ENCODE measurements around the gene APCS.

APCS gene

GRCh38 chr1:159581422-159581821, 6.2 kb upstream of the APCS start:
- Histone ChIP-seq H3F3A (ENCODE audit: insufficient read depth, low read length) (peaks cover 11% of the 10 kb centered on the region), H3K36me3 (replicated peaks; ENCODE audit: insufficient read depth, low read length) (no peaks in the 10 kb centered on the region), H3K4me1 (ENCODE audit: low read length) (peaks cover 27% of the 10 kb centered on the region), H3K27me3 (replicated peaks; ENCODE audit: insufficient read depth, low read length) (no peaks in the 10 kb centered on the region), H3K4me3 (ENCODE audit: low read length) (no peak overlapping the region), H3K79me2 (ENCODE audit: low read length) (no peaks in the 10 kb centered on the region), H3K4me2 (ENCODE audit: low read depth, low read length) (no peak overlapping the region), H3K9ac (ENCODE audit: low read length) (no peak overlapping the region), H3K9me3 (replicated peaks; ENCODE audit: insufficient read depth, low read length) (no peaks in the 10 kb centered on the region), H3K27ac (ENCODE audit: low read length) (no peak overlapping the region), H3K9me2 (replicated peaks; ENCODE audit: insufficient read depth, low read length) (no peaks in the 10 kb centered on the region), H2AFZ (ENCODE audit: low read length) (no peak overlapping the region), H4K20me1 (ENCODE audit: insufficient read depth, low read length) (no peaks in the 10 kb centered on the region)
- TF ChIP-seq EZH2phosphoT487 (IDR thresholded peaks at IDR 0.05; ENCODE audit: low read length) (no peak), EZH2 (optimal IDR thresholded peaks at IDR 0.05; ENCODE audit: low read depth, low read length) (no peak), CTCF (IDR thresholded peaks at IDR 0.05; ENCODE audit: low read length) (no peak)
- DNase-seq = no peak

GRCh38 chr1:159584536-159584935, 3.1 kb upstream of the APCS start:
- Histone ChIP-seq H2AFZ (ENCODE audit: low read length) (no peak overlapping the region), H3K27me3 (replicated peaks; ENCODE audit: insufficient read depth, low read length) (no peaks in the 10 kb centered on the region), H4K20me1 (ENCODE audit: insufficient read depth, low read length) (no peaks in the 10 kb centered on the region), H3K27ac (ENCODE audit: low read length) (no peak overlapping the region), H3F3A (ENCODE audit: insufficient read depth, low read length) (peaks cover 5% of the 10 kb centered on the region; the same call in 1 of the 2 replicates), H3K9me2 (replicated peaks; ENCODE audit: insufficient read depth, low read length) (no peaks in the 10 kb centered on the region), H3K9me3 (replicated peaks; ENCODE audit: insufficient read depth, low read length) (no peaks in the 10 kb centered on the region), H3K4me2 (ENCODE audit: low read depth, low read length) (no peak overlapping the region), H3K4me1 (ENCODE audit: low read length) (peaks cover 13% of the 10 kb centered on the region), H3K4me3 (ENCODE audit: low read length) (no peak overlapping the region), H3K9ac (ENCODE audit: low read length) (no peak overlapping the region), H3K79me2 (ENCODE audit: low read length) (no peaks in the 10 kb centered on the region), H3K36me3 (replicated peaks; ENCODE audit: insufficient read depth, low read length) (no peaks in the 10 kb centered on the region)
- DNase-seq = no peak
- no peak for TF ChIP-seq EZH2phosphoT487 (IDR thresholded peaks at IDR 0.05; ENCODE audit: low read length)
- TF ChIP-seq EZH2 (optimal IDR thresholded peaks at IDR 0.05; ENCODE audit: low read depth, low read length) = no peak
- no peak for TF ChIP-seq CTCF (IDR thresholded peaks at IDR 0.05; ENCODE audit: low read length)

GRCh38 chr1:159591981-159592380, 4.4 kb downstream of the APCS start:
- Histone ChIP-seq H3K9ac (ENCODE audit: low read length) (no peak overlapping the region), H3K9me2 (replicated peaks; ENCODE audit: insufficient read depth, low read length) (no peaks in the 10 kb centered on the region), H3K4me3 (ENCODE audit: low read length) (no peak overlapping the region), H3K79me2 (ENCODE audit: low read length) (no peaks in the 10 kb centered on the region), H3K9me3 (replicated peaks; ENCODE audit: insufficient read depth, low read length) (no peaks in the 10 kb centered on the region), H3K4me2 (ENCODE audit: low read depth, low read length) (no peak overlapping the region), H3F3A (ENCODE audit: insufficient read depth, low read length) (no peaks in the 10 kb centered on the region), H4K20me1 (ENCODE audit: insufficient read depth, low read length) (no peaks in the 10 kb centered on the region), H3K36me3 (replicated peaks; ENCODE audit: insufficient read depth, low read length) (no peaks in the 10 kb centered on the region), H3K27ac (ENCODE audit: low read length) (no peak overlapping the region), H2AFZ (ENCODE audit: low read length) (no peak overlapping the region), H3K4me1 (ENCODE audit: low read length) (no peaks in the 10 kb centered on the region), H3K27me3 (replicated peaks; ENCODE audit: insufficient read depth, low read length) (no peaks in the 10 kb centered on the region)
- TF ChIP-seq EZH2 (optimal IDR thresholded peaks at IDR 0.05; ENCODE audit: low read depth, low read length) (no peak), CTCF (IDR thresholded peaks at IDR 0.05; ENCODE audit: low read length) (no peak), EZH2phosphoT487 (IDR thresholded peaks at IDR 0.05; ENCODE audit: low read length) (no peak)
- DNase-seq = no peak
